Hindlimb muscle (tissue), 1 donor: ENCODE results near the gene KRTDAP. TPM values are rescaled to one million over a fixed set of nuclear protein-coding genes. Genes with fewer than 3 reads are reported as not detected.

Source experiments
- DNase-seq: peaks from one replicate; pipeline ENCODE4 v3.0.0-alpha.2; 2013
- polyA plus RNA-seq: library from polyadenylated mRNA; unstranded; fragments of 120-200 nt; gene quantifications from one replicate; pipeline ENCODE4 v1.2.1, GENCODE V29; 2013; ENCODE audit not compliant: insufficient read length

Gene KRTDAP
- polyA plus RNA-seq, 1 donor, result 6.6 TPM

DNA sequence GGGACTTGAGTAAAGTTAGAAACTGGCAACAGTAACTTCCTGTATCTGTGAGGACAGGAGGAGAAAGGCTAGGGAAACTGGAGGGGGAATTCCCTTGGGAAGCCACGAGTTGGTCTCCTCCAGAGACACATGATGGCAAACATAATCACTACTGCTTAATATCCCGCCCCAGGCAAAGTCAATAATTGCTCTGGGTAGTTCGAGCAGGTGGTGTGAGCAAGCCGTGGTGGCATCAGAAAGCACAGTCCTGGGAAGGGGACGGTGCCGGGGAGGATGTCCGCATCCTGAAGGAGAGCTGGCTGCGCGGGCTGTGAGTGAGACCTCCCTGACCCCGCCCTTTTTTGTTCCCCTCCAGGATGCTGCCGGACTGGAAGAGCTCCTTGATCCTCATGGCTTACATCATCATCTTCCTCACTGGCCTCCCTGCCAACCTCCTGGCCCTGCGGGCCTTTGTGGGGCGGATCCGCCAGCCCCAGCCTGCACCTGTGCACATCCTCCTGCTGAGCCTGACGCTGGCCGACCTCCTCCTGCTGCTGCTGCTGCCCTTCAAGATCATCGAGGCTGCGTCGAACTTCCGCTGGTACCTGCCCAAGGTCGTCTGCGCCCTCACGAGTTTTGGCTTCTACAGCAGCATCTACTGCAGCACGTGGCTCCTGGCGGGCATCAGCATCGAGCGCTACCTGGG is 40.8 kb downstream of the KRTDAP start:
- no peak for DNase-seq

DNA sequence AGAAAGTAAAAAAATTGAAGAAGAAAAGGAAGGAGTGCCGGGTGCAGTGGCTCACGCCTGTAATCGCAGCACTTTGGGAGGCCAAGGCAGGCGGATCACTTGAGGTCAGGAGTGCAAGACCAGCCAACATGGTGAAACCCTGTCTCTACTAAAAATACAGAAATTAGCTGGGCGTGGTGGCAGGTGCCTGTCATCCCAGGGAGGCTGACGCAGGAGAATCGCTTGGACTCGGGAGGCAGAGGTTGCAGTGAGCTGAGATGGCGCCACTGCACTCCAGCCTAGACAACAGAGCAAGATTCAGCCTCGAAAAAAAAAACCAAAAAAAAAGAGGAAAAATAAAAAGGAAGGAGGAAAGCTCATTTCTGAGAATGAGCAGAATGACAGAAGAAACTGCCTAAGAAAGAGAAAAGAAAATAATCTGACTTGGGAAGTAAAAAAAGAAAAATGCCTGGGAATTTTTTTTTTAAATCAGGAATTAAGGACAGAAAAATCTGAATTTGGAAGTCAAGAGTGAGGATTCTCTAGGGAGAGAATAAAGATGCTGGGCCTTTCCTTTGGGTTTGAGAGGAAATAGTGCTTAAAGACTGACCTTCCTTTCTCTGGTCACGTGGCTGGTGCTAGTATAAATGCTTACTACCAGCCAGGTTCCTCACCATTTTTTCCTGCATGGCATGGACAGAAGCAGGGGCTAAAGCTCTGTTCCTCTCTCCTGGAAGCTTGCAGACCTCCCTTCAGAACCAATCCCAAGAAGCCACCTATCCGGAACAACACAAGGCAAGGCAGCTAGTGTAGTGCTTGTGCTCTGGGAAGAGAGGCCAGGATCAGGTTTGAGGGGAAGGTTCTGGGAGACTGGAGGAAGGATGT is 42.4 kb downstream of the KRTDAP start, which contains the start of gene FFAR2:
Gene FFAR2, plus strand, starts transcription at position 652 of the 864 bp plus-strand sequence. CDS start 1,458 bp downstream, outside the sequence.
- no peak for DNase-seq

DNA sequence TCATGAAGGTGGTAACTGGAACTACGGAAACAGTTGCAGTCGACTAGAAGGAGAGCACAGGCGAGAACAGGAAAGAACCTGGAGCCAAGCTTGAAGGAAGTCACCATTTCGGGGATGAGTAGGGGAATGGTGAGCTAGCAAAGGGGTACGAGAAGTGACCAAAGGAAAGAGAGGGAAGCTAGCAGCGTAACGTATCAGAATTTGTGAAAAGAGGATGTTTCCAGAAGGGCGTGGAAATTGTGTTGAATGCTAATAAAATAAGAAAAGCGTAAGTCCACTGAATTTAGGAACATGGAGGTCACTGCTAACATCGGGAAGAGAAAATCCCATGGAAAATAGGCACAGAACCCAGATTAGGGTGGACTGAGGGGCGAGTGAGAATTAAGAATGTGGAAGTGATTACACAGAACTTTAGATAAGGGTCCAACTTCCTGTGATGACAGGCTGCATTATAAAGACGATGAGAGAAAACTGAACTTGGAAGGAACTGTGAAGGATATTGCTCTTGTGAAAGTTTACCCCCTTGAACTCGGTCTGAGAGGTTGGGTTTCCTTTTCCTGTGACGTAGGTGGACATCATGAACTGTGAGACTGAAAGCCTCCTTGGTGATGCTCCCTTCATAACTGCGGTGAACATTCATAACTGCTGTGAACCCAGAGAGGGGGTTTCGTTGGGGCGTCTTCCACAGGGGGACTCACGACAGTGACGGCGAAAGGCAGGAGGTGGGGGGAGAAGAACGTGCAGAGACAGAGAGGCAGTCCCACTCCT is 44.3 kb downstream of the KRTDAP start:
- no peak for DNase-seq

DNA sequence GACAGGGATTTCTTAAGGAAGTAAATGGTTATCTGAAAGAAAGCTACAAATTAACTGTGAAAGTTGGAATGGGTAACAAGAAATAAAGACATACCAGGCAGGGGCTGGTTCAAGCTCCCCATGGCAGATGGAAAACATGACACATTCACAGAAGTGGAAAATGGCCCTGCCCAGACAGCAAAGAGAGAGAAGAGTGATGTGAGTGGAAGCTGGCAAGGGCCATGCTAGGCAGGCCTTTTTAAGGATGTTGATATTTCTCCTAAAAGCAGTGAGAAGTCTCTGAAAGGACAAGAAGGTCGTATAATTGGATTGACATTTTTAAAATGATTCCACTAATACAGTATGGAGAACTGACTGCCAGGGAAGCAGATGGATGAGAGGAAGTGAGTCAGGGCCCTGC is 45.5 kb downstream of the KRTDAP start:
- DNase-seq, result no peak

DNA sequence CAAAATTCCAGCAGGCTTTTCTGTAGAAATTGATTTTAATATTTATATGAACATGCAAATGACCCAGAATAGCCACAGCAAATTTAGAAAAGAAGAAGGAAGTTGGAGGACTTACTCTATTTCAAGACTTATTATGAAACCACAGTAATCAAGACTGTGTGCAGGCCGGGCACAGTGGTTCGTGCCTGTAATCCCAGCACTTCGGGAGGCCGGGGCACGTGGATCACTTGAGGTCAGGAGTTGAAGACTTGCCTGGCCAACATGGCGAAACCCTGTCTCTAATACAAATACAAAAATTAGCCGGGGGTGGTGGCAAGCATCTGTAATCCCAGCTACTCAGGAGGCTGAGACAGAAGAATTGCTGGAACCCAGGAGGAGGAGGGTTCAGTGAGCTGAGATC is 48.2 kb downstream of the KRTDAP start:
- DNase-seq, result no peak

DNA sequence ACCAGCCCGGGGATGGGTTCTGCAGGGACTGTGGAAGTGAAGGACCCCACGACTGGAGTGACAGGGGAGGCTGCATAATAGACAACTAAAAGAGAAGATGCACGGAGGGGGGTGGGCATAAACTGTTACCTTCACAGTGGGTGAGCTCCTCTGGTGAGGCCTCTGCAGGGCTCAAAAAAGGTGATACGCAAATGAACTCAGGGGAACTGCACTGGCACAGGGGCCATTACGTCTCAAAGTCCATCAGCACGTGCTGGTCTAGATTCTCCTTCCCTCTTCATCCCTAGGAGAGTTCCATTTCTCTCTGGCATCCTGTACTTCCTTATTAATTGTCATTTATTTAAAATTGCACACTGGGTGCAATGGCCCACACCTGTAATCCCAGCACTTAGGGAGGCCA is 50.3 kb downstream of the KRTDAP start:
- no peak for DNase-seq

DNA sequence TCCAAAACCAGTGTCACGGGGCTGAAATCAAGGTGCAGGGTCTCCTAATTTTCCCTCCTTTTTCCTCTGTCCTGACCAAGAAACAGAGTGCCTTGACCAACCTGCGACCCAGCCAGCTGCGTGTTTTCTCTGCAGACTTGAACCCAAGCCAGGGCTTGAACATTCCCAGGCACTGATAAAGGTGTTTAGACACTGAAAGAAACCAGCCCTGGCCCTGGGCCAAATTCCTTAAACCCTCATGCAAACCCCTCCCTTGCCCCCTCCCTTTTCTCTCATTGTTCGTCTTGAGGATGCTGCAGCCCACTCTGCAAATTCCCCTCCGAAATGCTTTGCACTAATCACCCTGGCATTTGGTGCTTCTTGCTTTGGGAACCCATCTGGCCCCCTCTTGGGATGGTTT is 51.7 kb downstream of the KRTDAP start:
- DNase-seq, result no peak

DNA sequence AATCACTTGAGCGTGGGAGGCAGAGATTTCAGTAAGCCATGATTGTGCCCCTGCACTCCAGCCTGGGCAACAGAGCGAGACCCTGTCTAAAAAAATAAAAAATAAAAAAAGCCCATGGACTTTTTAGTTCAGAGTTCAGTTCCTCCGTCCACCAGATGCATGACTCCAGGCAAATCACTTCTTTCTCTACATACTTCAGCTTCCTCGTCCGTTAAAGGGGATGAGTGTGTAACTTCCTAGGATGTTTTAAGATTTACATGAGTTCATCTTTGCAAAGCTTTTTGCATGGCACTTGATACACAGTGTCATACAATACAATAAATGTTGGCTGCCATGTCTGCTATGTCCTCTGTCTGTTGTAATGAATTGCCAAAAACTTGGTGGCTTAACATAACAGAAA is 52.2 kb downstream of the KRTDAP start:
- no peak for DNase-seq

DNA sequence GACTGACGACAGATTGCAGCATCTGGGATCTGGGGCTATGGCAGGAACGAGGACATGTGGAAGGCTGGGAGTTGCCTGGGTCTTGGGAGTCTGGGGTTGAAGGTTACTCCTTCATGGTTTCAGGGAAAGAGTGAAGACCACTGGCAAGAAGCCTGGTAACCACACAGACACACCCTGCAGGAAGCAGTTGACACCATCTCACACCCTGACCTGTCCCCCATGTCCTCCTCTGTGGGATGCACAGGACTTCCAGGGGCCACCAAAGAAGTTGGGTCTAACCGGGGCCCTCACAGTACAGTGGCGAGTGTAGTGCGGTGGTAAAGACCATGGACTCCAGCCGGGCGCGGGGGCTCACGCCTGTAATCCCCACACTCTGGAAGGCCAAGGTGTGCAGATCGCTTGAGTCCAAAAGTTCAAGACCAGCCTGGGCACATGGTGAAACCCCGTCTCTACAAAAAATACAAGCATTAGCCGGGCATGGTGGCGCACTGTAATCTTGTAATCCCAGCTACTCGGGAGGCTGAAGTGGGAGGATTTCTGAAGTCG is 52.8 kb downstream of the KRTDAP start:
- DNase-seq, result no peak

Other genes with a start within 250 kb of the KRTDAP start
- 5.3 TPM for gene LSR, start 241.5 kb downstream of the KRTDAP start, polyA plus RNA-seq
- gene USF2, start 221.5 kb downstream of the KRTDAP start, polyA plus RNA-seq, result 119 TPM
- 0.31 TPM for gene HAMP, start 207.9 kb downstream of the KRTDAP start, polyA plus RNA-seq
- 0.84 TPM for gene MAG, start 198.3 kb downstream of the KRTDAP start, polyA plus RNA-seq
- gene CD22, start 161.3 kb downstream of the KRTDAP start, polyA plus RNA-seq, result 0.72 TPM
- gene FFAR1, start 142.6 kb downstream of the KRTDAP start, polyA plus RNA-seq, result not detected
- not detected for gene FFAR3, start 132.0 kb downstream of the KRTDAP start, polyA plus RNA-seq
- gene GPR42, start 119.4 kb downstream of the KRTDAP start, polyA plus RNA-seq, result not detected
- 0.65 TPM for gene FFAR2, start 42.2 kb downstream of the KRTDAP start, polyA plus RNA-seq
- gene DMKN, start 23.2 kb upstream of the KRTDAP start, polyA plus RNA-seq, result 4.2 TPM
- 0.74 TPM for gene SBSN, start 37.8 kb upstream of the KRTDAP start, polyA plus RNA-seq
- not detected for gene GAPDHS, start 43.0 kb upstream of the KRTDAP start, polyA plus RNA-seq
- 48.9 TPM for gene TMEM147, start 55.2 kb upstream of the KRTDAP start, polyA plus RNA-seq
- gene ATP4A, start 73.2 kb upstream of the KRTDAP start, polyA plus RNA-seq, result not detected
- gene PMIS2, start 95.7 kb upstream of the KRTDAP start, polyA plus RNA-seq, result not detected
- gene HAUS5, start 122.3 kb upstream of the KRTDAP start, polyA plus RNA-seq, result 13.7 TPM
- 50.1 TPM for gene RBM42, start 138.6 kb upstream of the KRTDAP start, polyA plus RNA-seq
- 3.4 TPM for gene ETV2, start 151.3 kb upstream of the KRTDAP start, polyA plus RNA-seq
- gene COX6B1, start 157.9 kb upstream of the KRTDAP start, polyA plus RNA-seq, result 256 TPM
- 0.32 TPM for gene UPK1A, start 176.1 kb upstream of the KRTDAP start, polyA plus RNA-seq
- 0.15 TPM for gene ZBTB32, start 214.1 kb upstream of the KRTDAP start, polyA plus RNA-seq
- 24.6 TPM for gene KMT2B, start 227.5 kb upstream of the KRTDAP start, polyA plus RNA-seq